Tibial nerve (tissue), 4 donors: Measurements from ENCODE around the gene GPR183. TPM values are rescaled to one million over a fixed set of nuclear protein-coding genes. Genes with fewer than 3 reads are reported as not detected.
A peak's percentile ranks its signal among the peaks of the same experiment; 100 is the strongest.

Source experiments
- DNase-seq, 2 donors: peaks; one replicate each; pipeline ENCODE4 v3.0.0-alpha.2; 2019; ENCODE audit warnings: low spot score in 2 of 2
- H3K27ac ChIP-seq, 4 donors: fragments of 200-600 bp; sonication (generic) in 3 of 4; one replicate each; pipeline ENCODE4 v1.5.1; 2017 to 2019; ENCODE audit warnings: mild to moderate bottlenecking in 1 of 4
- H3K27me3 ChIP-seq, 2 donors: fragments of 200-600 bp; sonication (generic) in 1 of 2; one replicate each; pipeline versions ENCODE4 v1.5.1 to v1.6.0; 2017 to 2019
- H3K36me3 ChIP-seq, 3 donors: fragments of 200-600 bp; sonication (generic); one replicate each; pipeline ENCODE4 v1.5.1; 2018 to 2019
- H3K4me1 ChIP-seq, 4 donors: fragments of 200-600 bp; sonication (generic) in 3 of 4; one replicate each; pipeline ENCODE4 v1.5.1; 2017 to 2019
- H3K4me3 ChIP-seq, 4 donors: fragments of 200-600 bp; sonication (generic) in 3 of 4; one replicate each; pipeline ENCODE4 v1.5.1; 2017 to 2019; ENCODE audit warnings: mild to moderate bottlenecking in 1 of 4, moderate library complexity in 1 of 4
- H3K9me3 ChIP-seq, 4 donors: fragments of 200-600 bp; sonication (generic) in 3 of 4; one replicate each; pipeline ENCODE4 v1.5.1; 2017 to 2019
- EP300 ChIP-seq, 2 donors: sonication (generic); formaldehyde crosslinking; IDR thresholded peaks; one replicate each; pipeline ENCODE4 v1.6.1; 2017; ENCODE audit warnings: antibody characterized with exemption in 2 of 2, mild to moderate bottlenecking in 1 of 2
- POLR2A ChIP-seq, 2 donors: fragments of 450-650 bp; IDR thresholded peaks; one replicate each; pipeline ENCODE4 v1.6.1; 2017; ENCODE audit warnings: antibody characterized with exemption in 2 of 2, mild to moderate bottlenecking in 2 of 2, moderate library complexity in 2 of 2
- WGBS, 2 donors: methylation state at CpG; one replicate each; pipeline ENCODE4 v1.1.5; 2018; 5-methylcytosine and 5-hydroxymethylcytosine counted together
- total RNA-seq, 4 donors: library from RNA; depleted of rRNA; stranded (reverse); fragments of >200 nt; gene quantifications; one replicate each; pipeline ENCODE4 v1.1.0, GENCODE V29; 2016
- TF ChIP-seq, protein P1 (sequence below), 5 experiments: fragments of 200-600 bp in 3 of 5; fragments of 450-650 bp in 2 of 5; sonication (generic) in 3 of 5; IDR thresholded peaks; one replicate each; pipeline ENCODE4 v1.5.1; 2016 to 2019; ENCODE audit warnings: antibody characterized with exemption in 5 of 5, mild to moderate bottlenecking in 3 of 5, moderate library complexity in 2 of 5

GPR183 gene
- total RNA-seq, 4 donors from 2014 or later = 6.3 to 20.4 (median 13.1) TPM

DNA sequence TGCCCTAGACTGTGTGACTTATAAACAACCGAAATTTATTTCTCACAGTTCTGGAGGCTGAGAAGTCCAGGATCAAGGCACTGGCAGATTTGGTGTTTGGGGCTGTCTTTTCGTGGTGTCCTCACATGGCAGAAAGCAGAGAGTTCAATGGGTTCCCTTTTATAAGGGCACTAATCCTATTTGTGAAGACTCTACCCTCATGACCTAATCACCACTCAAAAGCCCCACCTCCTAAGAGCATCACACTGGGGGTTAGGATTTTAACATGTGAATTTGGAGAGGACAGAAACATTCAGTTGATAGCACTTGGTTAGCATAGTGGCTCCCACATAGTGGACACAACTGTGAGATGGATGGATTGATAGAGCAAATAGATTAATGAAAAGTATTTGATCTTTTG lies 27.6 kb downstream of the GPR183 start:
- H3K9me3 ChIP-seq = no peaks in the 10 kb centered on the region
- peaks cover 0 to 7% (median 0%) of the 10 kb centered on the region in 3 donors for H3K36me3 ChIP-seq
- H3K27me3 ChIP-seq = no peaks in the 10 kb centered on the region
- 97 to 98% methylated on average over 2 of the region's 2 CpGs for WGBS, 2 donors
- peaks cover 0 to 34% (median 14%) of the 10 kb centered on the region in 4 donors for H3K4me1 ChIP-seq
- no peak for DNase-seq
- peak overlapping the region in 1 of 4 donors; percentile 62 for H3K27ac ChIP-seq
- no peak for TF ChIP-seq EP300 (IDR thresholded peaks at IDR 0.05)
- TF ChIP-seq, protein P1, sequence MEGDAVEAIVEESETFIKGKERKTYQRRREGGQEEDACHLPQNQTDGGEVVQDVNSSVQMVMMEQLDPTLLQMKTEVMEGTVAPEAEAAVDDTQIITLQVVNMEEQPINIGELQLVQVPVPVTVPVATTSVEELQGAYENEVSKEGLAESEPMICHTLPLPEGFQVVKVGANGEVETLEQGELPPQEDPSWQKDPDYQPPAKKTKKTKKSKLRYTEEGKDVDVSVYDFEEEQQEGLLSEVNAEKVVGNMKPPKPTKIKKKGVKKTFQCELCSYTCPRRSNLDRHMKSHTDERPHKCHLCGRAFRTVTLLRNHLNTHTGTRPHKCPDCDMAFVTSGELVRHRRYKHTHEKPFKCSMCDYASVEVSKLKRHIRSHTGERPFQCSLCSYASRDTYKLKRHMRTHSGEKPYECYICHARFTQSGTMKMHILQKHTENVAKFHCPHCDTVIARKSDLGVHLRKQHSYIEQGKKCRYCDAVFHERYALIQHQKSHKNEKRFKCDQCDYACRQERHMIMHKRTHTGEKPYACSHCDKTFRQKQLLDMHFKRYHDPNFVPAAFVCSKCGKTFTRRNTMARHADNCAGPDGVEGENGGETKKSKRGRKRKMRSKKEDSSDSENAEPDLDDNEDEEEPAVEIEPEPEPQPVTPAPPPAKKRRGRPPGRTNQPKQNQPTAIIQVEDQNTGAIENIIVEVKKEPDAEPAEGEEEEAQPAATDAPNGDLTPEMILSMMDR (IDR thresholded peaks at IDR 0.05) = no peak
- TF ChIP-seq POLR2A (IDR thresholded peaks at IDR 0.05) = no peak
- H3K4me3 ChIP-seq = no peak overlapping the region

DNA sequence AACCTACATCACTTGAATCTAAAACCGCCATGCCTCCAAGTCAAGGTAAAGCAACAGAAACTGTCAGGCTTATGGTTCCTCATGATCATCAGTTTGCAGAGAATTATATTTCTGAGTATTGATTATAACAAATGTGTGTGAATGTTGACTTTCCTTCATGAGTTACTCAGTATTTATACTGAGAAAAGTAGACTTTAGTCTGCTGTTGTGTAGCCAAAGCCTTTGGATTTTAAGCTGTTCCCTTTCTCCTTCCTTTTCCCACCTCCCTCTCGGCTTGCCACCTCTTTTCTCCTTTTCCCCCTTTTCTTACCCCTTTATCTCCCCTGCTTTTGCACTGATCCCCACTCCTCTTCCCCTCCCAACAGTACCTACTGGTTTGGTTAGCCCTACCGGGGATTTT lies 28.4 kb downstream of the GPR183 start:
- no peak for TF ChIP-seq POLR2A (IDR thresholded peaks at IDR 0.05)
- TF ChIP-seq, protein P1 (IDR thresholded peaks at IDR 0.05) = no peak
- no peak for TF ChIP-seq EP300 (IDR thresholded peaks at IDR 0.05)
- peaks cover 0 to 34% (median 14%) of the 10 kb centered on the region in 4 donors for H3K4me1 ChIP-seq
- H3K4me3 ChIP-seq = no peak overlapping the region
- H3K27me3 ChIP-seq = no peaks in the 10 kb centered on the region
- no peak for DNase-seq
- peaks cover 0 to 7% (median 0%) of the 10 kb centered on the region in 3 donors for H3K36me3 ChIP-seq
- WGBS, 2 donors = 96 to 98% methylated on average over 3 of the region's 3 CpGs
- no peak overlapping the region for H3K27ac ChIP-seq
- no peaks in the 10 kb centered on the region for H3K9me3 ChIP-seq

DNA sequence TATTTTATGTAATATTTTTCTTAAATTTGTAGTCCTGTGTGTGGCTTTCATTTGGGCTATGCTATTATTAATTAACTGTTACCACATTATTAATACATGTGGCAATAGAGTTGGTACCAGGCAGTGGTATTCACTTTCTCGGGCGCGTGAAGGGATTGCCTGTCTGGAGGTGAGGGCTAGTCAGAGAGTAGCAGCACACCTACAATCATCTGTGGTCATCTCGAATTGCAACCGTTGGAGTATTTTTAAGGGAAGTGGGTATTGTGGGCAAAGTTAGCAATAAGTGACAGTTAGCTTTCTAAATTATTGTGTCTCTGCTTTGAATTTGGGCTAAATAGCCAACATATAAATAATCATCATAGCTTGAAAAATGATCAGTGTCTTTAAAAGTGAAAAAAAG lies 29.0 kb downstream of the GPR183 start:
- TF ChIP-seq EP300 (IDR thresholded peaks at IDR 0.05) (no peak), POLR2A (IDR thresholded peaks at IDR 0.05) (no peak)
- TF ChIP-seq, protein P1 (IDR thresholded peaks at IDR 0.05) = no peak
- no peak for DNase-seq
- H3K4me3 ChIP-seq = no peak overlapping the region
- H3K4me1 ChIP-seq = peaks cover 0 to 34% (median 12%) of the 10 kb centered on the region in 4 donors
- WGBS, 2 donors = 81 to 82% methylated on average over 5 of the region's 5 CpGs
- no peak overlapping the region for H3K27ac ChIP-seq
- no peaks in the 10 kb centered on the region for H3K9me3 ChIP-seq
- peaks cover 0 to 7% (median 0%) of the 10 kb centered on the region in 3 donors for H3K36me3 ChIP-seq
- no peaks in the 10 kb centered on the region for H3K27me3 ChIP-seq

DNA sequence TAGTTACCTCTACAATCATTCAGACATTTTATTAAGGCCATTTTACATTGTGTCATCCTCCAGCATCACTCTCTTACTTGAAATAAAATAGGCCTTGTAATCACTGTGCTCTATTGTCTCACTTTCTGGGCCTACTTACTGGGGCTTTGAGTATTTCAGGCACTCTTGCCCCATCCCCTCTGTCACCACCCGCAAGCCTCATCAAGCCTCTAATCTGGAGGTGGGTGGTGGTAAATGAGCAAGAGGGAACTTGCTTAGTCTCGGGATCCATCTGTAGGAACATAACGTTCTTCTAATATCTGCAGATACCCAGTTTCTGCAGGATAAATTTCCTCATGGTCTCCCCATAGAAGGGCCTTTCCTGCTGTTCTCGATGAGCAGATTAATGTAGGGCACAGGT lies 29.6 kb downstream of the GPR183 start:
- Histone ChIP-seq H3K4me1 (peaks cover 0 to 29% (median 10%) of the 10 kb centered on the region in 4 donors), H3K36me3 (peaks cover 0 to 8% (median 0%) of the 10 kb centered on the region in 3 donors), H3K27me3 (no peaks in the 10 kb centered on the region), H3K4me3 (no peak overlapping the region), H3K27ac (no peak overlapping the region), H3K9me3 (peaks cover 0 to under 1% (median 0%) of the 10 kb centered on the region in 4 donors)
- WGBS, 2 donors = 78 to 84% methylated on average over 4 of the region's 4 CpGs
- TF ChIP-seq, protein P1 (IDR thresholded peaks at IDR 0.05) = no peak
- TF ChIP-seq EP300 (IDR thresholded peaks at IDR 0.05) (peak; percentile 64 to 70), POLR2A (IDR thresholded peaks at IDR 0.05) (no peak)
- DNase-seq = no peak

DNA sequence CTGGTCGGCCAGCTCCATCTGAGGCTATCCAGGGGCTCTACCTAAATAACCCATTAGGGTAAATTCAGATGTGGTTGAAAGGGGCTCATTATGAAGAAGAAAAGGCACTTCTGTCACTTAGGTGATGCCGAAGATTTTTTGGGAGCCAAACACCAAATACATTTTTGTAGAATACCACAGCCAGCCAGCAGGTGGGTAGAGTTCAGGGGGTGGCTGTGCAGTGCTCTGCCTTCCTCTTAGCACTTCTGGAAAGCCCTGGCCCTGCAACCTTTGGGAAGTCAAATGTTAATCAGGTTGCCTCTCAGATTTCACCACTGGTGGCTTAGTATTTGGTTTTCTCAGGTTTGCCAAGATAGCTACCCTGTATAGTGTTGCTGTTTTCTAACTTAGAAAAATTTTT lies 30.5 kb downstream of the GPR183 start:
- Histone ChIP-seq H3K27ac (no peak overlapping the region), H3K4me3 (no peak overlapping the region), H3K9me3 (peaks cover 0 to 5% (median 0%) of the 10 kb centered on the region in 4 donors), H3K4me1 (peaks cover 0 to 20% (median 9%) of the 10 kb centered on the region in 4 donors), H3K27me3 (no peaks in the 10 kb centered on the region), H3K36me3 (peaks cover 0 to 15% (median 0%) of the 10 kb centered on the region in 3 donors)
- 86 to 94% methylated on average over 2 of the region's 2 CpGs for WGBS, 2 donors
- TF ChIP-seq POLR2A (IDR thresholded peaks at IDR 0.05) = no peak
- TF ChIP-seq, protein P1 (IDR thresholded peaks at IDR 0.05) = no peak
- TF ChIP-seq EP300 (IDR thresholded peaks at IDR 0.05) = no peak
- DNase-seq = no peak
